Ascending aorta (tissue), 2 donors: ENCODE measurements around the gene CD1D. TPM values are rescaled to one million over a fixed set of nuclear protein-coding genes. Genes with fewer than 3 reads are reported as not detected.

Experiments used
- DNase-seq, 2 donors: peaks; one replicate each; pipeline ENCODE4 v3.0.0-alpha.2; 2019; ENCODE audit warnings: low spot score in 2 of 2
- H3K27ac ChIP-seq, 2 donors: fragments of 200-600 bp; sonication (generic); one replicate each; pipeline ENCODE4 v1.5.1; 2016 to 2017; ENCODE audit warnings: mild to moderate bottlenecking in 1 of 2
- H3K27me3 ChIP-seq: fragments of 200-600 bp; sonication (generic); one replicate; pipeline ENCODE4 v1.5.1; 2017
- H3K36me3 ChIP-seq, 2 donors: fragments of 200-600 bp; sonication (generic); one replicate each; pipeline ENCODE4 v1.5.1; 2016
- H3K4me1 ChIP-seq, 2 donors: fragments of 200-600 bp; sonication (generic); one replicate each; pipeline ENCODE4 v1.5.1; 2016 to 2017; ENCODE audit warnings: mild to moderate bottlenecking in 1 of 2
- H3K4me3 ChIP-seq, 2 donors: fragments of 200-600 bp; sonication (generic); one replicate each; pipeline ENCODE4 v1.5.1; 2016 to 2017; ENCODE audit warnings: mild to moderate bottlenecking in 1 of 2
- H3K9me3 ChIP-seq, 2 donors: fragments of 200-600 bp; sonication (generic); one replicate each; pipeline ENCODE4 v1.5.1; 2016
- CTCF ChIP-seq, 3 experiments: fragments of 200-600 bp in 2 of 3; fragments of 450-650 bp in 1 of 3; sonication (generic) in 2 of 3; IDR thresholded peaks; one replicate each; pipeline ENCODE4 v1.5.1; 2016 to 2019; ENCODE audit warnings: antibody characterized with exemption in 3 of 3, mild to moderate bottlenecking in 1 of 3, moderate library complexity in 1 of 3
- intact Hi-C: fragments of 100-400 bp; cut with DNase I; formaldehyde crosslinking; loops from one replicate; pipeline ENCODE4 v1.15.1; 2023
- total RNA-seq: library from RNA; depleted of rRNA; stranded (reverse); fragments of >200 nt; gene quantifications from one replicate; pipeline ENCODE4 v1.1.0, GENCODE V29; 2016

Gene CD1D
- not detected for total RNA-seq

GRCh38 chr1:158180741-158181576 is at the start of gene CD1D:
TSS of gene CD1D (plus strand) at chr1:158180895. CDS start at chr1:158181102, 207 bp downstream.
- no peak within 1 kb of the TSS for H3K27ac ChIP-seq
- intact Hi-C loops: no loop called here
- H3K4me1 ChIP-seq: peaks cover 0 to 8% of the 10 kb centered on the region in 2 donors
- peak within 1 kb of the TSS; percentile 45 to 75 for H3K4me3 ChIP-seq
- no peak for TF ChIP-seq CTCF (IDR thresholded peaks at IDR 0.05)
- no peaks in the 10 kb centered on the region for H3K27me3 ChIP-seq
- no peaks in the 10 kb centered on the region for H3K9me3 ChIP-seq
- H3K36me3 ChIP-seq: no peaks in the 10 kb centered on the region
- no peak for DNase-seq

GRCh38 chr1:158131217-158131616 is 49.5 kb upstream of the CD1D start:
- no peak for TF ChIP-seq CTCF (IDR thresholded peaks at IDR 0.05)

GRCh38 chr1:158140764-158141192 is 39.9 kb upstream of the CD1D start:
- no peaks in the 10 kb centered on the region for H3K4me1 ChIP-seq
- no peak overlapping the region for H3K4me3 ChIP-seq
- no peak overlapping the region for H3K27ac ChIP-seq
- H3K27me3 ChIP-seq: no peaks in the 10 kb centered on the region
- no peak for TF ChIP-seq CTCF (IDR thresholded peaks at IDR 0.05)
- H3K36me3 ChIP-seq: no peaks in the 10 kb centered on the region
- intact Hi-C loops: no loop called here
- no peak for DNase-seq
- H3K9me3 ChIP-seq: no peaks in the 10 kb centered on the region

More at GRCh38 chr1:158131217-158131616, 49.5 kb upstream of the CD1D start:
- DNase-seq: no peak
- intact Hi-C loops: no loop called here
- no peaks in the 10 kb centered on the region for H3K9me3 ChIP-seq
- H3K27ac ChIP-seq: no peak overlapping the region
- H3K4me1 ChIP-seq: no peaks in the 10 kb centered on the region
- no peaks in the 10 kb centered on the region for H3K27me3 ChIP-seq
- H3K36me3 ChIP-seq: no peaks in the 10 kb centered on the region
- no peak overlapping the region for H3K4me3 ChIP-seq

GRCh38 chr1:158145173-158145719 is 35.4 kb upstream of the CD1D start:
- H3K4me3 ChIP-seq: no peak overlapping the region
- peak overlapping the region in 1 of 2 donors; percentile 28 for H3K27ac ChIP-seq
- intact Hi-C loops: no loop called here
- H3K4me1 ChIP-seq: peaks cover 0 to 7% of the 10 kb centered on the region in 2 donors
- H3K27me3 ChIP-seq: no peaks in the 10 kb centered on the region
- no peak for DNase-seq
- H3K36me3 ChIP-seq: no peaks in the 10 kb centered on the region
- no peak for TF ChIP-seq CTCF (IDR thresholded peaks at IDR 0.05)
- H3K9me3 ChIP-seq: no peaks in the 10 kb centered on the region

GRCh38 chr1:158146165-158146564 is 34.5 kb upstream of the CD1D start:
- Histone ChIP-seq H3K9me3 (no peaks in the 10 kb centered on the region), H3K4me1 (peaks cover 0 to 8% of the 10 kb centered on the region in 2 donors), H3K4me3 (no peak overlapping the region), H3K27ac (no peak overlapping the region), H3K36me3 (no peaks in the 10 kb centered on the region), H3K27me3 (no peaks in the 10 kb centered on the region)
- TF ChIP-seq CTCF (IDR thresholded peaks at IDR 0.05): no peak
- no peak for DNase-seq
- intact Hi-C loops: no loop called here
